ENCODE measurements around the gene NAA20. TPM values are rescaled to one million over a fixed set of nuclear protein-coding genes. Genes with fewer than 3 reads are reported as not detected.

The NAA20 gene
- total RNA-seq, 1 donor from 2014 or later, result 33.5 TPM

DNA sequence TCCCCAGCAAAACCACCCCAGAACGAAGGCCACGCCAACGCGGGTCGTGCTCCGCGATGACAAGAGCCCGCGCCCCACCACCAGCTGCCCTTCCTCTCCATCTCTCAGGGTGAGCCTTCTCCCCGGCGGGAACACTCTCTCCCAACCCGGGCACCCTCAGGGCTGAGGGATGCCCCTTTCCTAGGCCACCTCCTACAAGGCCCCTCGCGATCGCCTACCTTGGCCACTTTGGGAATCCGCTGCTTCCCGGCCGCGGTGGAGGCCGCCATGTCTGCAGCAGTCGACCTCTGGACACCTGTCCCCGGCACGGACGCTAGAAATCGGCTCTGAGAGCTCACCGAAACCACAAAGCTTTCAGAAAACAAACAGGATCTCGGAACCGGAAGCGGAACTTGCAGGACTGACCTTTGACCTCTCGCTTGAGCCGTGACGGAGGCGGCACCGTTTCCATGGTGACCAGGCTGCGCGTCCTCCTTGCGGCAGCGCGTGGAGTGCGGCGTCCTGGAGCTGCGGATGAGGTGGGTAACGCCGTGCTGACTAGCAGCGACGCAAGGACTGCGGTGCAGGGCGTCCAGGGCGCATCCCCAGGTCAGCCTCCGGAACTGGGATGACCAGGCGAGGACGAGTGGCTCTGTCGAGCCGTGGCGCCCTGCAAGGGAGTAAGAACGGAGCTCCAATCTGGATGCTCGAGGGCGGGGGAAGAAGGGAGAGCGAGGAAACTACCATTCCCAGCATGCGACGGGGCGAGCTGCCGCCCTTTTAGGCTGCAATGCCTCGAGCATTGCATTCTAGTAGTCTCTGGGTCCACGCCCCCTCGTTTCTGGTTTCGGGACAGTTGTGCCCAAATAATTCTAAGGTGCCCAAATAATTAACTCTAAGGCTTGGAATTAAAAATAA is 35.2 kb downstream of the NAA20 start, which contains the start of the genes CFAP61 and CRNKL1:
Gene CFAP61 (plus strand): TSS at position 459 of the 897 bp plus-strand sequence. CDS start 4,122 bp downstream, outside the sequence.
Gene CRNKL1 (minus strand): TSS at position 393 of the 897 bp plus-strand sequence. CDS start 124 bp downstream, at position 269.
- H3K4me1 Mint-ChIP-seq (ENCODE audit: low read depth, unreplicated experiment), result peaks cover 11% of the 10 kb centered on the region
- H3K36me3 Mint-ChIP-seq (ENCODE audit: unreplicated experiment), result no peaks in the 10 kb centered on the region
- H3K9me3 Mint-ChIP-seq (ENCODE audit: unreplicated experiment), result peaks cover 6% of the 10 kb centered on the region
- H3K4me3 Mint-ChIP-seq (ENCODE audit: unreplicated experiment), result peak within 1 kb of the TSS; percentile 100
- H3K27me3 Mint-ChIP-seq (ENCODE audit: unreplicated experiment), result peaks cover 7% of the 10 kb centered on the region
- DNase-seq, result peak; percentile 98
- no peak for TF ChIP-seq CTCF (IDR thresholded peaks at IDR 0.05; ENCODE audit: partially characterized antibody, unreplicated experiment)
- H3K27ac Mint-ChIP-seq (ENCODE audit: unreplicated experiment), result peak within 1 kb of the TSS; percentile 95

- H3K4me1 Mint-ChIP-seq (ENCODE audit: low read depth, unreplicated experiment), result peaks cover 28% of the 10 kb centered on the region
- no peak for DNase-seq
Observed at GRCh38 chr20:20060234-20060998, 43.3 kb downstream of the NAA20 start.

GRCh38 chr20:20063941-20064702 is 47.0 kb downstream of the NAA20 start:
- H3K36me3 Mint-ChIP-seq (ENCODE audit: unreplicated experiment), result no peaks in the 10 kb centered on the region
- no peak for TF ChIP-seq CTCF (IDR thresholded peaks at IDR 0.05; ENCODE audit: partially characterized antibody, unreplicated experiment)
- H3K27ac Mint-ChIP-seq (ENCODE audit: unreplicated experiment), result no peak overlapping the region
- H3K9me3 Mint-ChIP-seq (ENCODE audit: unreplicated experiment), result no peaks in the 10 kb centered on the region
- H3K4me3 Mint-ChIP-seq (ENCODE audit: unreplicated experiment), result no peak overlapping the region
- H3K27me3 Mint-ChIP-seq (ENCODE audit: unreplicated experiment), result no peaks in the 10 kb centered on the region
- H3K4me1 Mint-ChIP-seq (ENCODE audit: low read depth, unreplicated experiment), result peaks cover 17% of the 10 kb centered on the region
- DNase-seq, result no peak

More at GRCh38 chr20:20060234-20060998, 43.3 kb downstream of the NAA20 start:
- H3K36me3 Mint-ChIP-seq (ENCODE audit: unreplicated experiment), result no peaks in the 10 kb centered on the region
- H3K4me3 Mint-ChIP-seq (ENCODE audit: unreplicated experiment), result no peak overlapping the region
- no peaks in the 10 kb centered on the region for H3K27me3 Mint-ChIP-seq (ENCODE audit: unreplicated experiment)
- TF ChIP-seq CTCF (IDR thresholded peaks at IDR 0.05; ENCODE audit: partially characterized antibody, unreplicated experiment), result no peak
- no peak overlapping the region for H3K27ac Mint-ChIP-seq (ENCODE audit: unreplicated experiment)
- no peaks in the 10 kb centered on the region for H3K9me3 Mint-ChIP-seq (ENCODE audit: unreplicated experiment)

GRCh38 chr20:20065361-20065760 is 48.2 kb downstream of the NAA20 start:
- no peak for TF ChIP-seq CTCF (IDR thresholded peaks at IDR 0.05; ENCODE audit: partially characterized antibody, unreplicated experiment)
- Mint-ChIP-seq H3K36me3 (ENCODE audit: unreplicated experiment) (no peaks in the 10 kb centered on the region), H3K4me3 (ENCODE audit: unreplicated experiment) (no peak overlapping the region), H3K27me3 (ENCODE audit: unreplicated experiment) (no peaks in the 10 kb centered on the region), H3K27ac (ENCODE audit: unreplicated experiment) (no peak overlapping the region), H3K9me3 (ENCODE audit: unreplicated experiment) (no peaks in the 10 kb centered on the region), H3K4me1 (ENCODE audit: low read depth, unreplicated experiment) (peaks cover 16% of the 10 kb centered on the region)
- no peak for DNase-seq
